NCI-H2171 treated with DMSO at 0.1 percent for 48 hours (cell line): Measurements from ENCODE around the gene DHRSX.
A peak's percentile ranks its signal among the peaks of the same experiment; 100 is the strongest.
"Not testable (repeated sequence)": the region's sequence is repeated elsewhere in the genome, so short reads cannot be mapped to it uniquely, and the experiment has no call there.

Experiments
- DNase-seq: peaks from one replicate; lab custom pipeline; 2025; lab: John Stamatoyannopoulos, UW

The DHRSX gene

DNA sequence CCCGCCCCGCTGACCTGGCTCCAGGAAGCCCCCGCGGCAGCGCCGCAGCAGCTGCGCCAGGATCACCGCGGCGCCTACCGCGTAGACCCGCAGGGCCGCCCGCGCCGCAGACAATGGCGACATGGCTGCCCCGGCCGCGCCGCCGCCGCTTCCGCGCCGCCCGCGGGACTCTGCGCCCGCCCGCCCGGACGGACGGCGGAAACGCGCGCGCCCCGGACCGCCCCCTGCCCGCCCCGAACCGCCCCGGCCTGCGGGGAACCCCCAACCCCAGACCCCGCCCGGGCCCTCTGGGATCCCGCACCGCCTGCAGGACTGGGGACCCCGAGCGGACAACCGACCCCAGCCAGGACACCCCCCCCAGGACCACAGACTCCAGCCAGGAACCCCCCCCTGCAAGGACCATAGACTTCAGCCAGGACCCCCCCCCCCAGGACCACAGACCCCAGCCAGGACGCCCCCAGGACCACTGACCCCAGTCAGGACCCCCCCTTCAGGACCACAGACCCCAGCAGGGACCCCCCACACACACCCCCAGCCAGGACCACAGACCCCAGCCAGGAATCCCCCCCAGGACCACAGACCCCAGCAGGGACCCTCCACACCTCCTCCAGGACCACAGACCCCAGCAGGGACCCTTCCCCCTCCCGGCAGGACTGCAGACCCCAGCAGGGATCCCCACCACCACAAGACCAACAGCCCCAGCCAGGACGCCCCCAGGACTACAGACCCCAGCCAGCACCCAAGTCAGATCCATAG lies at the start of gene DHRSX, which contains the start of gene ZBED1:
Gene DHRSX (minus strand): TSS at position 174 of the 756 bp plus-strand sequence. CDS start 51 bp downstream, at position 123.
Gene ZBED1 (minus strand): TSS at position 174 of the 756 bp plus-strand sequence. CDS start 10,257 bp downstream, outside the sequence.
- no peak for DNase-seq

DNA sequence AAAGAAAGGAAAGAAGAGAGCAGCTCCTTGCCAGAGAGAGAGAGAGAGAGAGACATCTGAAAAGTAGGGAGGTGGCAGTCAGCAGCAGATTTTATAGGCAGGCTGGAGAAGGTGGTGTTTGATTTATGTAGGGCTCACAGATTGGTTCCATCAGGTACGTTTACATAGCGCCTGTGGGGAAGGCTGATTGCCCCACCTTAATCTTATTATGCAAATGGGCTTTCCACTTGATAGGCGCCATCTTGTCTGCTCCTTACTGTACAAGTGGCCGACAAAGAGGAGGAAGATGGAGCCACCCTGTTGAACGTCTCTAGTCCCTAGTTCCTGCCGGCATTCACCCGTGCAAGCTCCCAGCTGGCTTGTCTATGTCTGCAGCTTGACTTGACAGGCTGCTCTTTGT lies 49.1 kb upstream of the DHRSX start:
- DNase-seq: peak; percentile 24

- peak; percentile 5 for DNase-seq
Measured at GRCh38 chrX:2548711-2549423, 48.1 kb upstream of the DHRSX start.

DNA sequence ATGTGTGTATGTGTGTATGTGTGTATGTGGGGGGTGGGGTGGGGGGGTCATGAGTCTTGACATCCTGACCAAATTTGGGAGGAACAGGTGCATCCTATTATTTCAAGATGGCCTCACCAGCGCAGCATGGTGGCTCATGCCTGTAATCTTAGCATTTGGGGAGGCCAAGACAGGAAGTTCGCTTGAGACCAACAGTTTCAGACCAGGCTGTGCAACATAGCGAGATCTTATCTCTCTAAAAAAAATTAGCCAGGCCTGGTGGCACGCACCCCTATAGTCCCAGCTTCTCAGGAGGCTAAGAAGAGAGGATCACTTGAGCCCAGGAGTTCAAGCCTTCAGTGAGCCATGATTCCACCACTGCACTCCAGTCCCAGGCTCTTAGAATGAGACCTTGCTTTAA lies 47.0 kb upstream of the DHRSX start:
- no peak for DNase-seq

GRCh38 chrX:2546496-2546895 lies 45.7 kb upstream of the DHRSX start:
- no peak for DNase-seq

- no peak for DNase-seq
Measured at GRCh38 chrX:2545144-2545543, 44.4 kb upstream of the DHRSX start.

GRCh38 chrX:2542826-2543521 lies 42.2 kb upstream of the DHRSX start:
- no peak for DNase-seq

DNA sequence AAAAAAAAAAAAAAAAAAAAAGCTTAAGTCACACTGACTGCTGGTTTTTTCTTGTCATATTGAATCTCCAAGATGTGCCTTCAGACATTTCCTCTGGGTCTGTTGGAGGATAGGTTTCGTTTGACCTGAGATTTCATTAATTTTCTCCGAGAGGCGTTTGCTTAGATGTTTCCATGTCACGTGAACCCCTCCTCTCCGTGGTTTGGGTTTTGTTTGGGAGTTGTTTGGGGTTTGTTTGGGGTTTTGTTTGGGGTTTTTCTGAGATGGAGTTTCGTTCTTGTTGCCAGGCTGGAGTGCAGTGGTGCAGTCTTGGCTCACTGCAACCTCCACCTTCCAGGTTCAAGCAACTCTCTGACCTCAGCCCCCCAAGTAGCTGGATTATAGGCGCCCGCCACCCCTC lies 40.8 kb upstream of the DHRSX start:
- no peak for DNase-seq

DNA sequence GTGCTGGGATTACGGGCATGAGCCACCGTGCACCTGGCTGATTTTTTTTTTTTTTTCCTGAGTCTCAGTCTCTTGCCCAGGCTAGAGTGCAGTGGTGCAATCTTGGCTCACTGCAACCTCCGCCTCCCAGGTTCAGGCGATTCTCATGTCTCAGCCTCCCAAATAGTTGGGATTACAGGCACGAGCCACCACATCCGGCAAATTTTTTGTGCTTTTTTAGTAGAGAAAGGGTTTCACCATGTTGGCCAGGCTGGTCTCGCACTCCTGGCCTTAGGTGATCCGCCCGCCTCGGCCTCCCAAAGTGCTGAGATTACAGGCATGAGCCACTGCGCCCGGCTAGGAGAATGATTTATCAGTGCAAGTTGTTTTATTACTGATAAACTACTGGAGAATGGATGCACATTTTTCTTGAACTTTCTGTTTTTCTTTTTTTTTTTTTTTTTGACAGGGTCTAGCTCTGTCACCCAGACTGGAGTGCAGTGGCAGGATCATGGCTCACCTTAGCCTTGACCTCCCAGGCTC lies 39.7 kb upstream of the DHRSX start:
- no peak for DNase-seq

DNA sequence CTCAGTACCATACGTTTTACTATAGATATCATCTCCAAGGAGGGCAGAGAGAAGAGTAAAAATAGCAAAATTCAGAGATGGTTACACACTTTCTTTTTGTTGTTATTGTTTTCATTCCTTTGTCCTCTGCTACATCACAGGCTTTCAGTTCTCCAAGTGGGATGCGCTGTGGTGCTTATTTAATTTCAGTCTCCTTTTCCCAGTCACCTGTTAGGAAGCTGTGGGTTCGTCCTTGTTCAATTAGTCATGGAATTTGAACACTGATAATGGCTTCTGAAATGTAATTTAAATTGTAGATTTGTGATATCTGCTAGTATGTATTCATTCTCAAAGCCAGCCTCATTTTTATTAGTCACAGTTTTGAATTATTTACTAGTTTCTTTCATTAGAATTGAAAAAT lies 38.8 kb upstream of the DHRSX start:
- no peak for DNase-seq

DNA sequence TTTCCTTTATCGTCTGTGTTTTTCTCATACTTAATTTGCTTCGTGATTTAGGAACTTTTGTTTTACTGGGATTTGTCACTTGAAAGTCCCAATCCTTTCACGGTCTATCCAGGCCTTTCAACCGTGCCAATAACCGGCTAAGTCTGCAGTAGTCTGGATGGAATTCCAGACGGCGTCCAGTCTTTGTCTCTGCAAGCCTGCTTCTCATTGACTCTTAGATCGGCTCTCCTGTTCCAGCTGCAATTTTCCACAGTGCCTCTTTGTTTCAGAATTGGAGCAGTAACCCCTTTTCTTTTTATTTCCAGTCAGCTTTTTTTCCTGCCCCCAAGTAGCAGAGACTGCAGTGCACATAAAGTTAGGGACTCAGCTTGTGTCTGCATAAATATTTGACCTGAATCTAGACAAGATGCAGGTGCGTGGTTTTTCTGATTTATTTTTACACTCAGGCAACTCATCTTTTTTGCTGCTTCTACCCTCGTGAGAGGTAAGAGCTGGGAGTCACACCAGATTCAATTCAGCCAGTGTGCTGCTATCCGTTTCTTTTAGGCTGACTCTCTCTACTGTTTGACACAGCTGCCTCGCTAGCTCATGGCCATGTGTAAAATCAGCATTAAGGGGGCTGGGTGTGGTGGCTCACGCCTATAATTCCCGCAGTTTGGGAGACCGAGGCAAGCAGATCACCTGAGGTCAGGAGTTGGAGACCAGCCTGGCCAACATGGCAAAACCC lies 37.4 kb upstream of the DHRSX start:
- DNase-seq: no peak

DNA sequence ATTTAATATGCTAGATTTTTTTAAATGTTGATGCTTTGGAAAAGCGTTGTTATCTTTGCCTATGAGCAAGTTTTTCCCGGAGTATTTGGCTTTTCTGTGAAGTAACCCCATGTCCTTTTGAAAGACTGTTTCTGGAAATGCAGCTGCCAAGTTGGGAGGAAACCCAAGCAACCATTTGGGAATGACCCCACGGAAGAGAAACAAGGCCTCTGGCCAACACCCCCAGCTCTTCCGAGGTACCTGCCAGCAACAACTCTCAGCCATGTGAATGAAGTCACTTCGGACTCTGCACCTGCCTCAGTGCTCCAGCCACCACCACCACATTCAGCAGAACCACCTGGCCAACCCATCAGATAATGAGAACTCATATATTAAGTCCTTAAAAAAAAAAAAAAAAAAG lies 36.2 kb upstream of the DHRSX start:
- no peak for DNase-seq

- no peak for DNase-seq
Measured at GRCh38 chrX:2536141-2536540, 35.4 kb upstream of the DHRSX start.

- not testable (repeated sequence) for DNase-seq
Measured at GRCh38 chrX:2534261-2535021, 33.7 kb upstream of the DHRSX start.

DNA sequence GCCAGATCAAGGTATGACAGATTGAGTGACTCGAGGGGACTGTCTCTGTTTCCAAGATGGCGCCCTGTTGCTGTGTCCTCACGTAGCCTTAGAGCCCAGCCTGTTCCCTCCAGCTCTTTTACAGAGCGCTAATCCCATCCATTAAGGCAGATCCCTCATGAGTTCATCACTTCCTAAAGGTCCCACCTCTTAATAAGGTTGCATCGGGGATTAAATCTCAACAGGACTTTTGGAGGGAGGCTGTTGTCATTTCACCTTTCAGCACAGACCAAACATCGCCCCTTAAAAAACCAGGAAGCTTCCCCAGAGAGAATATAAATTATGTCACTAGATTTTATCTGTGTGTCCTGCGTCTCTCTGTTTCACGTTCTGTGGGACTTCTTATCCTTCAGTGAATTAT lies 32.6 kb upstream of the DHRSX start:
- no peak for DNase-seq

- DNase-seq: no peak
Measured at GRCh38 chrX:2526390-2526789, 25.6 kb upstream of the DHRSX start.

DNA sequence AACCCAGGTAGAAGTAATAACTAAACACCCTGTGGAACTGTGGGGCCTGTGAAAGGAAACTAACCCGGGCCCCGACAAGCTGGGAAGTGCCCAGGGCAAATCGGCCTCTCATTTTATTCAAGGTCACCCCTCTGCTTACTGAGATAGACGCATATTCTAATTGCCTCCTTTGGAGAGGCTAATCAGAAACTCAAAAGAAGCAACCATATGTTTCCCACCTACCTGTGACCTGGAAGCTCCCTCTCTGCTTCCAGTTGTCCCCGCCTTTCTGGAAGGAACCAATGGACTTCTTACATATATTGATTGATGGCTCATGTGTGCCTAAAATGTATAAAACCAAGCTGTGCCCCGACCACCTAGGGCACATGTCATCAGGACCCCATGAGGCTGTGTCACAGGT lies 23.1 kb upstream of the DHRSX start:
- DNase-seq: no peak

DNA sequence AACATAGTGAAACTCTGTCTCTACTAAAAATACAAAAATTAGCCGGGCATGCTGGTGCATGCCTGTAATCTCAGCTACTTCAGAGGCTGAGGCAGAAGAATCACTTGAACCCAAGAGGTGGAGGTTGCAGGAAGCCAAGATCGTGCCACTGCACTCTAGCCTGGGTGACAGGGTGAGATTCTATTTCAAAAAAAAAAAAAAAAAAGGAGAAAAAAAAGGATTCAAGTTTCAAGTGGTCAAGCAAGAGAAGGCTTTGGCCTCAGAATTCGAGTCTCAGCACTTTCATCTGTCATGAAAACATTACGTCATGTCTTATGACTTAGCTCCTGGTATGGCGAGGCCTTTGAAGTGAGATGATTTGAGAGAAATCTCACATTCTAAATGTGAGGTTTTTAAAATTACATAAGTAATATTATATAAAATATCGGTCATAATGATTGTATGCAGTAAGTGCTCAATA lies 21.2 kb upstream of the DHRSX start:
- no peak for DNase-seq

DNA sequence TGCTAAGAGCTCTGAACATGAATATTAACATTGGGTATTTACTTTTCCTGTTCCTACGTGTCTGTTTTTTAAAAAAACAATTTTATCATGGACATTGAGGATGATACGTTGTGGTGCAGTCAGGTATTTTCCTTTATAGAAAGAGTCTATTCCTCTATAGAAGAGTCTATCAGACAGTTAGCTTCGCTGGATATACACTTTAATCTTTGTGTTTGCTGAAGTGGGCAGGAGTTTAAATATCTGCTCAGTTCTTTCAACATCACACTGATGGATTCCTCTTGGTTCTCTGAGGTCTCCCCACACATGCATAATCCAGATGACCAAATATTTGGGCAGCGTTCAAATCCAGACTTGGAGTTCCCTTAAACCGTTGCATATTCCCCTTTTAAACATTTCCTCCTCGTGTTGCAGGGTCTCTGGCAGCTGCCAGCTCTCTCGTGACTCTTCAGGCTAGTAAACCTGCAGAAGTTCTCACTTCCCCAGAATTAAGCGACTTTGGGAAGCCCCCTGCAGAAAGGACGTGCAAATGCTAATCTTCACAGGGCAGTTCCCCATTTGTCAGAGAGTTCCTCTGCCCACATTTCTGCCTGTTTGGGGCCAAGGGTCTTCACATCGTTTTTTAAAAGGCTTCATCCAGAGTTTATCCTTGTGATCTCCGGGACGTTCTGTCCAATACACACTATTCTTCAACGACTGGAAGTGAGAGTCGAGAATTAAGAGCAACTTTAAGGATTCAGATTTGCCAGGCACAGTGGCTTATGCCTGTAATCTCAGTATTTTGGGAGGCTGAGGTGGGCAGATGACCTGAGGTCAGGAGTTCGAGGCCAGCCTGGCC lies 20.5 kb upstream of the DHRSX start:
- no peak for DNase-seq

GRCh38 chrX:2520539-2520938 lies 19.8 kb upstream of the DHRSX start:
- no peak for DNase-seq
